Measurements from ENCODE around the gene ABCA7.

The ABCA7 gene

GRCh38 chr19:1038978-1039645 is 795 bp upstream of the ABCA7 start:
- no peak for DNase-seq (ENCODE audit: low read depth in 2 of 2)

DNA sequence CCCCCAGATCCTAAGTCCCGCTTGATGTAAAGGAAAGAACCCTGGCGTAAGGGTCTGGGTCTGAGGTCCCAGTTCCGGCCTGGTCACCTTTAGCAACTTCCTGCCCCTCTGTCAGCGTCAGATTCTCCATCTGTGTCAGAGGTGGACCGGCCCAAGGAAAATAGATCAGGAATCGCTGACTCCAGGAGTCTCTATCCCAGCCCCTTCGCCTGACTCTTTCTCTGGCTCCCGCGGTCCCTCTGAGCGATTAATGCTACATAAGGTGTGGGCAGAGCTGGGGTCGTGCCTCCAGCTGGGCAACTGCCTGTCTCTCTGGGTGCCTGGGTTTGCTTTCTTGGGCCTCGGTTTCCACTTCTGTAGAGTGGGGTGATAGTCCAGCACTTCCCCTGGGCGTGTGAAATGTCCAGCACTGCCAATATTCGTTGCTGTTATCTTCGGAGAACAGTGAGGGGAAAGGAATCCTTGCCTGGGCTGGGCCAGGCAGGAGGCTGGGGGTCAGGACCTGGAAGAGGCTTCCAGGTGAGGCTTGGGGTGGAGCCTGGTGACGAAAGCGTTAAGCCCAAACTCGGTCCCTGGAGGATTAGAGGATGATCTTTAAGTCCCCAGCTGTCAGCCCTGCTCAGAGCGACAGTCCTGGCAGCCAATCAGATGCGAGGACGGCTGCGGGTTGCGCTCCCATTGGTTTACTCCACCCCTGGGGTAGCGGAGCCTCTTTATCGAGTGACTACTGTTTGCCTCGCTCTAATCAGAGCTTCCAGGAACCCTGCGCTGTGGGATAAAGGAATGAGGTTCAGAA is 767 bp downstream of the ABCA7 start:
- peak; percentile 85 to 86 for DNase-seq (ENCODE audit: low read depth in 2 of 2)

- no peak for DNase-seq (ENCODE audit: low read depth in 2 of 2)
These were observed 1.4 kb downstream of the ABCA7 start for GRCh38 chr19:1041272-1041834.

GRCh38 chr19:1041835-1042685 is 2.2 kb downstream of the ABCA7 start:
- no peak for DNase-seq (ENCODE audit: low read depth in 2 of 2)

- DNase-seq (ENCODE audit: low read depth in 2 of 2), result no peak
These were observed 3.0 kb downstream of the ABCA7 start for GRCh38 chr19:1042689-1043511.

- no peak for DNase-seq (ENCODE audit: low read depth in 2 of 2)
These were observed 5.3 kb downstream of the ABCA7 start for GRCh38 chr19:1045247-1045603.

DNA sequence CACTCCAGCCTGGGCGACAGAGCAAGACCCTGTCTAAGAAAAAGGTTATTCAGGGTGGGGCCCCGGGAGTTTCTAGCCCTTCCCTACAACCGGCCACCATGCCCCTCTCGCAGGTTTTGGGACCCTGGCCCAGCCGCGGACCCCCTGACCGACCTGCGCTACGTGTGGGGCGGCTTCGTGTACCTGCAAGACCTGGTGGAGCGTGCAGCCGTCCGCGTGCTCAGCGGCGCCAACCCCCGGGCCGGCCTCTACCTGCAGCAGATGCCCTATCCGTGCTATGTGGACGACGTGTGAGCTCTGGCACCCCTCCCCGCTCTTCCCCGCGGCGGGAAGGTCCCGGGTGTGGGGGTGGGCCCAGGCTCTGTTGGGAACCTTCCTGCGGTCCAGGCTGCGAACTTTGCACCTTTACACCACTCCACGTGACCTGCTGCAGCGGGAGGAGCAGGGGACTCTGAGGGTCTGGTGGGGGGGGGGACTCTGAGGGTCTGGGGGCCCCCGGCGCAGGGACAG is 6.3 kb downstream of the ABCA7 start:
- no peak for DNase-seq (ENCODE audit: low read depth in 2 of 2)

GRCh38 chr19:1046836-1047695 is 7.2 kb downstream of the ABCA7 start:
- DNase-seq (ENCODE audit: low read depth in 2 of 2), result no peak

- no peak for DNase-seq (ENCODE audit: low read depth in 2 of 2)
These were observed 7.8 kb downstream of the ABCA7 start for GRCh38 chr19:1047696-1048147.

DNA sequence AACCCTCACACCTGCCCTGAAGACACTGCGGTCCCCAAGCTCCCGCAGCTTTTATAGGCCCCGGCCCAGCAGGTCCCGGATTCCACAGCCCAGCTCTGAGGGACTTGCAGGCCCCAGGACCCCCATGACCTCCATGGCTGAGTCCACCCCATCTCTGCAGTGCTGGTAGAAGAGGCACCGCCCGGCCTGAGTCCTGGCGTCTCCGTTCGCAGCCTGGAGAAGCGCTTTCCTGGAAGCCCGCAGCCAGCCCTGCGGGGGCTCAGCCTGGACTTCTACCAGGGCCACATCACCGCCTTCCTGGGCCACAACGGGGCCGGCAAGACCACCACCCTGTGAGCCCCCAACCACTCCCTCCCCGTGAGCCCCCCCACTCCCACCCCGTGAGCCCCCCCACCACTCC is 9.2 kb downstream of the ABCA7 start:
- no peak for DNase-seq (ENCODE audit: low read depth in 2 of 2)

GRCh38 chr19:1049800-1050199 is 9.9 kb downstream of the ABCA7 start:
- no peak for DNase-seq (ENCODE audit: low read depth in 2 of 2)

- no peak for DNase-seq (ENCODE audit: low read depth in 2 of 2)
These were observed 11.3 kb downstream of the ABCA7 start for GRCh38 chr19:1050989-1051788.

DNA sequence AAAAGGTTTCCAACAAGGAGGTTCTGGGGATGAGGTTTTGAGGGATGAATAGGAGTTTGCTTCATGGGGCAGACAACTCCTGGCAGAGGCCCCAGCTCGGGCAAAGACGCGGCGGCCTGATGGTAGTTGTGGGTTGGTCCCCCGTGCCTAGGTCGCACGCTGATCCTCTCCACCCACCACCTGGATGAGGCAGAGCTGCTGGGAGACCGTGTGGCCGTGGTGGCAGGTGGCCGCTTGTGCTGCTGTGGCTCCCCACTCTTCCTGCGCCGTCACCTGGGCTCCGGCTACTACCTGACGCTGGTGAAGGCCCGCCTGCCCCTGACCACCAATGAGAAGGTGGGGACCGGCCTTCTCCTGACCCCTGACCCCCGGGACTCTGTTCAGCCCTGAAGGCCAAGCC is 11.9 kb downstream of the ABCA7 start:
- no peak for DNase-seq (ENCODE audit: low read depth in 2 of 2)

DNA sequence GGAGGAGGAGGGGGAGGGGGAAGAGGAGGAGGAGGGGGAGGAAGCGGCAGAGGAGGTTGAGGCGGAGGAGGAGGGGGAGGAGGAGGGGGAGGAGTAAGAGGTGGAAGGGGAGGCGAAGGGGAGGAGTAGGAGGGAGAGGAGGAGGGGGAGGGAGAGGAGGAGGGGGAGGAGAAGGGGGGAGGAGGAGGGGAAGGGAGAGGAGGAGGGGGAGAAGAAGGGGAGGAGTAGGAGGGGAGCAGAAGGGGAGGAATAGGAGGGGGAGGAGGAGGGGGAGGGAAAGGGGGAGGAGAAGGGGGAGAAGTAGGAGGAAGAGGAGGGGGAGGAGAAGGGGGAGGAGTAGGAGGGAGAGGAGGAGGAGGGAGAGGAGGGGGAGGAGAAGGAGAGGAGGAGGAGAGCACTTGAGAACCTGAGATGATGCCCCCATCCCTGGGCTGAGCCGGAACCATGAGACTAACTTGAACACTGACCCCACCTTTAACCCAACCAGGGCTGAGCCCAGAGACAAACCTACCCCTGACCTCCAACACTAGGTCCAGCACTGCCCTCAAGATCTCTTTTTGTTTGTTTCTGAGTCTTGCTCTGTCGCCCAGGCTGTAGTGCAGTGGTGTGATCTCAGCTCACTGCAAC is 12.6 kb downstream of the ABCA7 start:
- no peak for DNase-seq (ENCODE audit: low read depth in 2 of 2)

GRCh38 chr19:1053176-1054101 is 13.5 kb downstream of the ABCA7 start:
- DNase-seq (ENCODE audit: low read depth in 2 of 2), result no peak

DNA sequence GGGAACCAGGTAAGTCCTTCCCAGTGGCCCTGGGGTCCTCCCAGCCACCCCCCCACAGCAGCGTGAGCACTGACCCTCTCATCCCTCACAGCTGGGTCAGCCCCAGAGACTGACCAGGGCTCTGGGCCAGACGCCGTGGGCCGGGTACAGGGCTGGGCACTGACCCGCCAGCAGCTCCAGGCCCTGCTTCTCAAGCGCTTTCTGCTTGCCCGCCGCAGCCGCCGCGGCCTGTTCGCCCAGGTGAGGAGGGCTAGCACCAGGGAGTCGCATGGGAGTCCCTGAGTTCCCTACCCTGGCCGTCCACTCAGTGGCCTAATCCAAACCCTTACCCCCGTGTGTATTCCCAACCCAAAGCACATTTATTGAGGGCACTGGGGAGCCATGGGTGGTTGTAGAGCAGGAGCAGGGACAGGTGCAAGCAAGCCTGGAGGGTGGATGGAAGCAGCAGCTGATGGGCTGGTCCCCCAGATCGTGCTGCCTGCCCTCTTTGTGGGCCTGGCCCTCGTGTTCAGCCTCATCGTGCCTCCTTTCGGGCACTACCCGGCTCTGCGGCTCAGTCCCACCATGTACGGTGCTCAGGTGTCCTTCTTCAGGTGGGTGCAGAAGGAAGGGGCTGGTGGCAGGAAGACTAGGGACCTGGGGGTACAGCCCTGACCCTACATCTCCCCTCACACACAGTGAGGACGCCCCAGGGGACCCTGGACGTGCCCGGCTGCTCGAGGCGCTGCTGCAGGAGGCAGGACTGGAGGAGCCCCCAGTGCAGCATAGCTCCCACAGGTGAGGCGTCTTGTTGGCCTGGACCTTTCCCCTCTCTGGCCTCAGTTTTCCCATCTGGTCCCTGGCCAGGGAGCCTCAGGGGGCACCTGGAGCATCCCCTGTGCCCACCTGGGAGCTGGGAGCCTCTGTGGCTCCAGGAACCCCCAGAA is 14.5 kb downstream of the ABCA7 start:
- no peak for DNase-seq (ENCODE audit: low read depth in 2 of 2)

- no peak for DNase-seq (ENCODE audit: low read depth in 2 of 2)
These were observed 15.1 kb downstream of the ABCA7 start for GRCh38 chr19:1055028-1055425.
